HepG2 (cell line): Measurements from ENCODE around the gene SYVN1. TPM values are rescaled to one million over a fixed set of nuclear protein-coding genes. Genes with fewer than 3 reads are reported as not detected.
A peak's percentile ranks its signal among the peaks of the same experiment; 100 is the strongest.

Source experiments
- DMAP1 ChIP-seq: IDR thresholded peaks from 2 replicates; pipeline ENCODE4 v1.6.1; 2016
- FOSL2 ChIP-seq: sonication (generic); formaldehyde crosslinking; IDR thresholded peaks from 2 replicates; pipeline ENCODE4 v1.4.0; 2020; ENCODE audit warnings: missing genetic modification reagents
- HMG20A ChIP-seq: IDR thresholded peaks from 2 replicates; pipeline ENCODE4 v1.6.1; 2016; ENCODE audit warnings: borderline replicate concordance
- HOXA7 ChIP-seq: sonication (generic); formaldehyde crosslinking; IDR thresholded peaks from 2 replicates; pipeline ENCODE4 v1.8.1; 2022; ENCODE audit warnings: mild to moderate bottlenecking, missing genetic modification reagents, moderate library complexity
- LCORL ChIP-seq, 2 experiments: fragments of 450-650 bp in 1 of 2; sonication (generic) in 1 of 2; formaldehyde crosslinking in 1 of 2; IDR thresholded peaks; 2 replicates each; pipeline versions ENCODE4 v1.5.0 to v1.6.1; 2017 to 2020; ENCODE audit warnings: antibody characterized with exemption in 1 of 2, missing genetic modification reagents in 1 of 2
- MTA1 ChIP-seq: sonication (generic); formaldehyde crosslinking; IDR thresholded peaks from 2 replicates; pipeline ENCODE4 v1.4.0; 2020; ENCODE audit warnings: missing genetic modification reagents, mild to moderate bottlenecking, borderline replicate concordance
- TEAD2 ChIP-seq: sonication (generic); formaldehyde crosslinking; IDR thresholded peaks from 2 replicates; pipeline ENCODE4 v1.9.0; 2021; ENCODE audit warnings: missing genetic modification reagents
- ZBTB3 ChIP-seq: sonication (generic); formaldehyde crosslinking; IDR thresholded peaks from 2 replicates; pipeline ENCODE4 v1.4.0; 2020; ENCODE audit warnings: low read depth, mild to moderate bottlenecking, moderate library complexity, missing genetic modification reagents, borderline replicate concordance
- ZNF577 ChIP-seq: sonication (generic); formaldehyde crosslinking; IDR thresholded peaks from 2 replicates; pipeline ENCODE4 v1.4.0; 2020; ENCODE audit warnings: mild to moderate bottlenecking, low read depth, missing genetic modification reagents, borderline replicate concordance
- ZNF598 ChIP-seq: sonication (generic); formaldehyde crosslinking; IDR thresholded peaks from 2 replicates; pipeline ENCODE4 v1.5.1; 2020; ENCODE audit warnings: mild to moderate bottlenecking, missing genetic modification reagents, borderline replicate concordance
- ZNF766 ChIP-seq: sonication (generic); formaldehyde crosslinking; IDR thresholded peaks from 2 replicates; pipeline ENCODE4 v1.5.0; 2020; ENCODE audit warnings: missing genetic modification reagents, borderline replicate concordance
- polyA plus RNA-seq, 8 experiments: library from polyadenylated mRNA; depleted of rRNA in 3 of 8; stranded (reverse) in 7 of 8; unstranded in 1 of 8; fragments of >200 nt; fragmentation: Illumina TruSeq in 4 of 8; extraction: Trizol in 4 of 8; gene quantifications; 2 replicates each; pipeline versions ENCODE4 v1.2.1 to v1.2.3, GENCODE V29; 2011 to 2016; ENCODE audit warnings: low read depth in 4 of 8, missing spikeins in 1 of 8, mixed read lengths in 1 of 8; ENCODE audit not compliant: insufficient read depth in 1 of 8
- total RNA-seq, 5 experiments: library from RNA; depleted of rRNA; stranded (reverse); fragments of >200 nt; fragmentation: Illumina TruSeq; extraction: Trizol; gene quantifications; 2 replicates each; pipeline ENCODE4 v1.2.3, GENCODE V29; 2016; ENCODE audit warnings: low read depth in 1 of 5
- TF ChIP-seq, protein P1 (sequence below): sonication (generic); formaldehyde crosslinking; IDR thresholded peaks from 2 replicates; pipeline ENCODE4 v1.4.0; 2020; ENCODE audit warnings: missing genetic modification reagents, borderline replicate concordance
- TF ChIP-seq, protein P2 (sequence below): sonication (generic); formaldehyde crosslinking; IDR thresholded peaks from 2 replicates; pipeline ENCODE4 v1.4.0; 2020; ENCODE audit warnings: missing genetic modification reagents, borderline replicate concordance
- TF ChIP-seq, protein P3 (sequence below): sonication (generic); formaldehyde crosslinking; IDR thresholded peaks from 2 replicates; pipeline ENCODE4 v1.5.0; 2020; ENCODE audit warnings: mild to moderate bottlenecking, missing genetic modification reagents

SYVN1 gene
- total and polyA plus RNA-seq, 2 of the 13 experiments (the other 11 are each of a cell fraction or from before 2014, with no cell fraction given) = 10.3 to 22.5 TPM

DNA sequence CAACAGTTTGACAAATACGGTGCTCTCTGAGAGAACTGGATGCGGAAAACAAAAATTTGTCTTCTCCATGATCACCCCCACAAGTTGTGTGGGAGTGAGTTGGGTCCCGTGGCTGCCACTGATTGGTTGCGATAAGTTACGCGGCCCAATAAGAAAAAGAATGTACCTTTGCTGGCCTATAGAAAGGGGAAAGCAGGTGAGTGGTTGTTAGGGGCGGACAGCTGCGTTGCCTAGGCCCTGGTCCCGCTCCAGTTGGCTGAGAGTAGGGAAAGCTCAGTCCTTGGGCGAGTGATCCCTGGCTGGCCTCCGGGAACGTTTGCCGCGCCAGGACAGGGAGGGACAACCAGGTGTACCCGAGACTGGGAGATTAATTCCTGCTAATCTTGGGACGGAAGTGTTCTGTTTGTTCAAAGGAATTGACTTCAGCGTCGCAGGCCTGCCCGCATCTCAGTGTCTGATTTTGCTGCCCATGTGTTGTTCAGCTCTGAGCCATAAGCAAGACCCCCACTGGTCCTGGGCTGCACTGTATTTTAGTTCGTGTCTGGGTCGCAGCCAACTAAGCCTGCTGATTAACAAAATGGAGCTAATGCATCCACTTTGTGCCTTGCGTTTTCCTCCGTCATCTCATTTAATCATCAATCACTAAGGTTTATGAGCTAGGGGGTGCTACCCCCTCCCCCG, 773 bp upstream of the SYVN1 start (continued):
- TF ChIP-seq MTA1 = no peak
- TF ChIP-seq ZNF577 = no peak
- TF ChIP-seq, protein P1, sequence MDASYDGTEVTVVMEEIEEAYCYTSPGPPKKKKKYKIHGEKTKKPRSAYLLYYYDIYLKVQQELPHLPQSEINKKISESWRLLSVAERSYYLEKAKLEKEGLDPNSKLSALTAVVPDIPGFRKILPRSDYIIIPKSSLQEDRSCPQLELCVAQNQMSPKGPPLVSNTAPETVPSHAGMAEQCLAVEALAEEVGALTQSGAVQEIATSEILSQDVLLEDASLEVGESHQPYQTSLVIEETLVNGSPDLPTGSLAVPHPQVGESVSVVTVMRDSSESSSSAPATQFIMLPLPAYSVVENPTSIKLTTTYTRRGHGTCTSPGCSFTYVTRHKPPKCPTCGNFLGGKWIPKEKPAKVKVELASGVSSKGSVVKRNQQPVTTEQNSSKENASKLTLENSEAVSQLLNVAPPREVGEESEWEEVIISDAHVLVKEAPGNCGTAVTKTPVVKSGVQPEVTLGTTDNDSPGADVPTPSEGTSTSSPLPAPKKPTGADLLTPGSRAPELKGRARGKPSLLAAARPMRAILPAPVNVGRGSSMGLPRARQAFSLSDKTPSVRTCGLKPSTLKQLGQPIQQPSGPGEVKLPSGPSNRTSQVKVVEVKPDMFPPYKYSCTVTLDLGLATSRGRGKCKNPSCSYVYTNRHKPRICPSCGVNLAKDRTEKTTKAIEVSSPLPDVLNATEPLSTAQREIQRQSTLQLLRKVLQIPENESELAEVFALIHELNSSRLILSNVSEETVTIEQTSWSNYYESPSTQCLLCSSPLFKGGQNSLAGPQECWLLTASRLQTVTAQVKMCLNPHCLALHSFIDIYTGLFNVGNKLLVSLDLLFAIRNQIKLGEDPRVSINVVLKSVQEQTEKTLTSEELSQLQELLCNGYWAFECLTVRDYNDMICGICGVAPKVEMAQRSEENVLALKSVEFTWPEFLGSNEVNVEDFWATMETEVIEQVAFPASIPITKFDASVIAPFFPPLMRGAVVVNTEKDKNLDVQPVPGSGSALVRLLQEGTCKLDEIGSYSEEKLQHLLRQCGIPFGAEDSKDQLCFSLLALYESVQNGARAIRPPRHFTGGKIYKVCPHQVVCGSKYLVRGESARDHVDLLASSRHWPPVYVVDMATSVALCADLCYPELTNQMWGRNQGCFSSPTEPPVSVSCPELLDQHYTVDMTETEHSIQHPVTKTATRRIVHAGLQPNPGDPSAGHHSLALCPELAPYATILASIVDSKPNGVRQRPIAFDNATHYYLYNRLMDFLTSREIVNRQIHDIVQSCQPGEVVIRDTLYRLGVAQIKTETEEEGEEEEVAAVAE (CRISPR knock-in tag) = no peak
- TF ChIP-seq, protein P2, sequence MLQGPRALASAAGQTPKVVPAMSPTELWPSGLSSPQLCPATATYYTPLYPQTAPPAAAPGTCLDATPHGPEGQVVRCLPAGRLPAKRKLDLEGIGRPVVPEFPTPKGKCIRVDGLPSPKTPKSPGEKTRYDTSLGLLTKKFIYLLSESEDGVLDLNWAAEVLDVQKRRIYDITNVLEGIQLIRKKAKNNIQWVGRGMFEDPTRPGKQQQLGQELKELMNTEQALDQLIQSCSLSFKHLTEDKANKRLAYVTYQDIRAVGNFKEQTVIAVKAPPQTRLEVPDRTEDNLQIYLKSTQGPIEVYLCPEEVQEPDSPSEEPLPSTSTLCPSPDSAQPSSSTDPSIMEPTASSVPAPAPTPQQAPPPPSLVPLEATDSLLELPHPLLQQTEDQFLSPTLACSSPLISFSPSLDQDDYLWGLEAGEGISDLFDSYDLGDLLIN (CRISPR knock-in tag) = no peak
- no peak for TF ChIP-seq TEAD2 (CRISPR knock-in tag)
- TF ChIP-seq LCORL (IDR thresholded peaks at IDR 0.05) = no peak
- 0 out of 2 replicates have a peak, but pooled peaks have one; percentile 3 for TF ChIP-seq LCORL (CRISPR knock-in tag; IDR thresholded peaks at IDR 0.05)
- no peak for TF ChIP-seq ZNF598
- no peak for TF ChIP-seq HMG20A (CRISPR knock-in tag)
- 0 out of 2 replicates have a peak, but pooled peaks have one; percentile 5 for TF ChIP-seq ZNF766
- no peak for TF ChIP-seq HOXA7 (CRISPR knock-in tag)
- no peak for TF ChIP-seq ZBTB3
- peak; percentile 49; the same call in 1 of the 2 replicates for TF ChIP-seq DMAP1 (CRISPR knock-in tag)
- TF ChIP-seq FOSL2 (CRISPR knock-in tag) = no peak
- TF ChIP-seq, protein P3, sequence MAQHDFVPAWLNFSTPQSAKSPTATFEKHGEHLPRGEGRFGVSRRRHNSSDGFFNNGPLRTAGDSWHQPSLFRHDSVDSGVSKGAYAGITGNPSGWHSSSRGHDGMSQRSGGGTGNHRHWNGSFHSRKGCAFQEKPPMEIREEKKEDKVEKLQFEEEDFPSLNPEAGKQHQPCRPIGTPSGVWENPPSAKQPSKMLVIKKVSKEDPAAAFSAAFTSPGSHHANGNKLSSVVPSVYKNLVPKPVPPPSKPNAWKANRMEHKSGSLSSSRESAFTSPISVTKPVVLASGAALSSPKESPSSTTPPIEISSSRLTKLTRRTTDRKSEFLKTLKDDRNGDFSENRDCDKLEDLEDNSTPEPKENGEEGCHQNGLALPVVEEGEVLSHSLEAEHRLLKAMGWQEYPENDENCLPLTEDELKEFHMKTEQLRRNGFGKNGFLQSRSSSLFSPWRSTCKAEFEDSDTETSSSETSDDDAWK = no peak
